CD14-positive monocyte (primary cell): ENCODE data around the gene ASTN2. TPM values are rescaled to one million over a fixed set of nuclear protein-coding genes. Genes with fewer than 3 reads are reported as not detected.

Experiments used
- DNase-seq, 3 donors: peaks; one replicate each; pipeline ENCODE4 v3.0.0-alpha.2; 2011 to 2022
- H2AFZ ChIP-seq: 2 replicates; pipeline ENCODE4 v1.6.0; 2012; ENCODE audit warnings: mild to moderate bottlenecking, low read depth, low read length, inconsistent platforms; ENCODE audit not compliant: insufficient read depth, poor library complexity, severe bottlenecking
- H3K27ac ChIP-seq, 2 donors: 1 replicate in 1 of 2; 2 replicates in 1 of 2; pipeline ENCODE4 v1.5.1; 2012 to 2013; ENCODE audit warnings: low read length in 2 of 2, control low read depth in 1 of 2, inconsistent platforms in 1 of 2, low read depth in 1 of 2, mild to moderate bottlenecking in 1 of 2
- H3K27me3 ChIP-seq, 2 donors: one replicate each; pipeline versions ENCODE4 v1.6.0 to v1.6.1; 2011 to 2013; ENCODE audit warnings: low read length in 2 of 2; ENCODE audit not compliant: control insufficient read depth in 2 of 2, insufficient read depth in 2 of 2
- H3K36me3 ChIP-seq, 2 donors: replicated peaks in 1 of 2; 1 replicate in 1 of 2; 2 replicates in 1 of 2; pipeline versions ENCODE4 v1.5.1 to v1.6.1; 2012 to 2013; ENCODE audit warnings: low read length in 2 of 2, control low read depth in 1 of 2, inconsistent platforms in 1 of 2, mild to moderate bottlenecking in 1 of 2; ENCODE audit not compliant: insufficient read depth in 2 of 2, control insufficient read depth in 1 of 2
- H3K4me1 ChIP-seq, 2 donors: 1 replicate in 1 of 2; 2 replicates in 1 of 2; pipeline versions ENCODE4 v1.5.1 to v1.6.1; 2012 to 2013; ENCODE audit warnings: low read length in 2 of 2, control low read depth in 1 of 2, inconsistent platforms in 1 of 2, mild to moderate bottlenecking in 1 of 2, moderate library complexity in 1 of 2; ENCODE audit not compliant: insufficient read depth in 2 of 2, control insufficient read depth in 1 of 2
- H3K4me2 ChIP-seq: replicated peaks from 2 replicates; pipeline ENCODE3; 2012; ENCODE audit warnings: low read length, moderate library complexity, mild to moderate bottlenecking; ENCODE audit not compliant: poor library complexity, severe bottlenecking; ENCODE audit errors: extremely low read depth
- H3K4me3 ChIP-seq, 3 experiments: fragments of 200-600 bp in 1 of 3; sonication (generic) in 1 of 3; replicated peaks in 1 of 3; 1 replicate in 2 of 3; 2 replicates in 1 of 3; pipeline ENCODE4 v1.5.1; 2011 to 2013; ENCODE audit warnings: low read length in 3 of 3, mild to moderate bottlenecking in 3 of 3, control low read depth in 2 of 3, low read depth in 2 of 3, inconsistent platforms in 1 of 3, moderate library complexity in 1 of 3
- H3K79me2 ChIP-seq: 2 replicates; pipeline ENCODE4 v1.6.0; 2012; ENCODE audit warnings: mild to moderate bottlenecking, control low read depth, inconsistent platforms, low read length, moderate library complexity; ENCODE audit not compliant: insufficient read depth
- H3K9ac ChIP-seq: 2 replicates; pipeline ENCODE4 v1.6.0; 2017; ENCODE audit warnings: low read length, mild to moderate bottlenecking; ENCODE audit not compliant: insufficient read depth, poor library complexity, severe bottlenecking
- H3K9me3 ChIP-seq, 2 donors: replicated peaks in 1 of 2; 1 replicate in 1 of 2; 2 replicates in 1 of 2; pipeline versions ENCODE4 v1.5.1 to v1.6.1; 2012 to 2013; ENCODE audit warnings: low read length in 2 of 2, control low read depth in 1 of 2; ENCODE audit not compliant: control insufficient read depth in 1 of 2, insufficient read depth in 1 of 2
- H4K20me1 ChIP-seq: 2 replicates; pipeline ENCODE4 v1.6.0; 2012; ENCODE audit warnings: mild to moderate bottlenecking, low read length, control low read depth, moderate library complexity; ENCODE audit not compliant: insufficient read depth
- H3K27ac Mint-ChIP-seq, 7 donors: one replicate each; pipeline ENCODE4 v1.8.0; 2020; ENCODE audit warnings: mild to moderate bottlenecking in 7 of 7, mixed read lengths in 7 of 7, moderate library complexity in 6 of 7, inconsistent platforms in 2 of 7
- H3K27me3 Mint-ChIP-seq, 3 donors: one replicate each; pipeline ENCODE4 v1.8.0; 2021 to 2022; ENCODE audit warnings: low read depth in 3 of 3, mild to moderate bottlenecking in 3 of 3, mixed read lengths in 3 of 3, moderate library complexity in 3 of 3, inconsistent platforms in 1 of 3
- H3K36me3 Mint-ChIP-seq, 2 donors: one replicate each; pipeline ENCODE4 v1.8.0; 2020; ENCODE audit warnings: mixed read lengths in 2 of 2, inconsistent platforms in 1 of 2, mild to moderate bottlenecking in 1 of 2
- H3K4me1 Mint-ChIP-seq: one replicate; pipeline ENCODE4 v1.8.0; 2020; ENCODE audit warnings: mild to moderate bottlenecking, mixed read lengths
- H3K4me3 Mint-ChIP-seq, 2 donors: one replicate each; pipeline ENCODE4 v1.8.0; 2020; ENCODE audit warnings: mild to moderate bottlenecking in 2 of 2, mixed read lengths in 2 of 2, moderate library complexity in 1 of 2
- H3K9me3 Mint-ChIP-seq, 7 donors: one replicate each; pipeline ENCODE4 v1.8.0; 2020 to 2022; ENCODE audit warnings: mixed read lengths in 7 of 7, mild to moderate bottlenecking in 6 of 7, moderate library complexity in 6 of 7, inconsistent platforms in 2 of 7
- WGBS: methylation state at CpG from one replicate; pipeline ENCODE4 v1.1.5; 2013; ENCODE audit warnings: missing lambda C conversion rate; ENCODE audit not compliant: insufficient coverage; 5-methylcytosine and 5-hydroxymethylcytosine counted together
- intact Hi-C, 2 donors: fragments of 100-400 bp; cut with micrococcal nuclease; formaldehyde crosslinking; loops; one replicate each; pipeline versions ENCODE4 v1.15.0 to v1.15.1; 2023
- polyA plus RNA-seq, 3 donors: library from polyadenylated mRNA; depleted of rRNA in 1 of 3; unstranded in 2 of 3; stranded (reverse) in 1 of 3; fragments of 300-500 nt in 2 of 3; fragments of >200 nt in 1 of 3; fragmentation: Illumina TruSeq in 2 of 3; gene quantifications; 1 replicate in 2 of 3; 2 replicates in 1 of 3; pipeline ENCODE4 v1.2.3, GENCODE V29; 2012 to 2021
- TF ChIP-seq, protein P1 (sequence below): fragments of 200-600 bp; IDR thresholded peaks from one replicate; pipeline ENCODE4 v1.8.0; 2022; ENCODE audit warnings: antibody characterized with exemption, mild to moderate bottlenecking

The ASTN2 gene
- polyA plus RNA-seq, 3 donors = not detected

- Histone ChIP-seq H3K27me3 (no peaks in the 10 kb centered on the region), H3K9me3 (no peaks in the 10 kb centered on the region), H4K20me1 (no peaks in the 10 kb centered on the region), H3K36me3 (no peaks in the 10 kb centered on the region), H3K4me1 (no peaks in the 10 kb centered on the region), H2AFZ (no peak overlapping the region), H3K27ac (no peak overlapping the region), H3K4me2 (no peak overlapping the region), H3K79me2 (no peaks in the 10 kb centered on the region), H3K9ac (no peak overlapping the region), H3K4me3 (no peak overlapping the region)
- no peak overlapping the region for H3K27ac Mint-ChIP-seq
- TF ChIP-seq, protein P1, sequence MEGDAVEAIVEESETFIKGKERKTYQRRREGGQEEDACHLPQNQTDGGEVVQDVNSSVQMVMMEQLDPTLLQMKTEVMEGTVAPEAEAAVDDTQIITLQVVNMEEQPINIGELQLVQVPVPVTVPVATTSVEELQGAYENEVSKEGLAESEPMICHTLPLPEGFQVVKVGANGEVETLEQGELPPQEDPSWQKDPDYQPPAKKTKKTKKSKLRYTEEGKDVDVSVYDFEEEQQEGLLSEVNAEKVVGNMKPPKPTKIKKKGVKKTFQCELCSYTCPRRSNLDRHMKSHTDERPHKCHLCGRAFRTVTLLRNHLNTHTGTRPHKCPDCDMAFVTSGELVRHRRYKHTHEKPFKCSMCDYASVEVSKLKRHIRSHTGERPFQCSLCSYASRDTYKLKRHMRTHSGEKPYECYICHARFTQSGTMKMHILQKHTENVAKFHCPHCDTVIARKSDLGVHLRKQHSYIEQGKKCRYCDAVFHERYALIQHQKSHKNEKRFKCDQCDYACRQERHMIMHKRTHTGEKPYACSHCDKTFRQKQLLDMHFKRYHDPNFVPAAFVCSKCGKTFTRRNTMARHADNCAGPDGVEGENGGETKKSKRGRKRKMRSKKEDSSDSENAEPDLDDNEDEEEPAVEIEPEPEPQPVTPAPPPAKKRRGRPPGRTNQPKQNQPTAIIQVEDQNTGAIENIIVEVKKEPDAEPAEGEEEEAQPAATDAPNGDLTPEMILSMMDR = no peak
- peaks cover 0 to 5% (median 2%) of the 10 kb centered on the region in 3 donors for H3K27me3 Mint-ChIP-seq
- H3K4me3 Mint-ChIP-seq = no peak overlapping the region
- intact Hi-C loops = no loop called here
- no peaks in the 10 kb centered on the region for H3K4me1 Mint-ChIP-seq
- H3K36me3 Mint-ChIP-seq = no peaks in the 10 kb centered on the region
- DNase-seq = no peak
- peaks cover 0 to 8% (median 1%) of the 10 kb centered on the region in 7 donors for H3K9me3 Mint-ChIP-seq
These were observed 698.4 kb downstream of the ASTN2 start for GRCh38 chr9:116716438-116716837.

GRCh38 chr9:116715751-116716150 lies 699.1 kb downstream of the ASTN2 start:
- Histone ChIP-seq H3K79me2 (no peaks in the 10 kb centered on the region), H3K36me3 (no peaks in the 10 kb centered on the region), H3K4me3 (no peak overlapping the region), H4K20me1 (no peaks in the 10 kb centered on the region), H3K9me3 (no peaks in the 10 kb centered on the region), H3K27ac (no peak overlapping the region), H2AFZ (no peak overlapping the region), H3K4me1 (no peaks in the 10 kb centered on the region), H3K9ac (no peak overlapping the region), H3K4me2 (no peak overlapping the region), H3K27me3 (no peaks in the 10 kb centered on the region)
- no peak for DNase-seq
- Mint-ChIP-seq H3K27me3 (peaks cover 0 to 5% (median 1%) of the 10 kb centered on the region in 3 donors), H3K36me3 (no peaks in the 10 kb centered on the region), H3K4me3 (no peak overlapping the region), H3K4me1 (no peaks in the 10 kb centered on the region), H3K27ac (no peak overlapping the region), H3K9me3 (peaks cover 0 to 6% (median under 1%) of the 10 kb centered on the region in 7 donors)
- TF ChIP-seq, protein P1 = no peak
- no CpG with 5 or more reads among the region's 1 CpG for WGBS
- intact Hi-C loops = no loop called here
